Stimulated activated CD4-positive, alpha-beta T cell treated with anti-CD3 and anti-CD28 coated beads, Interleukin-15, amount 100 ng/mL, for 48 hours (primary cell): ENCODE results near the gene SHROOM1.
"Not testable (repeated sequence)": the region's sequence is repeated elsewhere in the genome, so short reads cannot be mapped to it uniquely, and the experiment has no call there.

Experiments used
- DNase-seq, 2 donors: peaks; one replicate each; pipeline ENCODE4 v3.0.0-alpha.2; 2020; ENCODE audit warnings: low read depth in 2 of 2

Gene SHROOM1

DNA sequence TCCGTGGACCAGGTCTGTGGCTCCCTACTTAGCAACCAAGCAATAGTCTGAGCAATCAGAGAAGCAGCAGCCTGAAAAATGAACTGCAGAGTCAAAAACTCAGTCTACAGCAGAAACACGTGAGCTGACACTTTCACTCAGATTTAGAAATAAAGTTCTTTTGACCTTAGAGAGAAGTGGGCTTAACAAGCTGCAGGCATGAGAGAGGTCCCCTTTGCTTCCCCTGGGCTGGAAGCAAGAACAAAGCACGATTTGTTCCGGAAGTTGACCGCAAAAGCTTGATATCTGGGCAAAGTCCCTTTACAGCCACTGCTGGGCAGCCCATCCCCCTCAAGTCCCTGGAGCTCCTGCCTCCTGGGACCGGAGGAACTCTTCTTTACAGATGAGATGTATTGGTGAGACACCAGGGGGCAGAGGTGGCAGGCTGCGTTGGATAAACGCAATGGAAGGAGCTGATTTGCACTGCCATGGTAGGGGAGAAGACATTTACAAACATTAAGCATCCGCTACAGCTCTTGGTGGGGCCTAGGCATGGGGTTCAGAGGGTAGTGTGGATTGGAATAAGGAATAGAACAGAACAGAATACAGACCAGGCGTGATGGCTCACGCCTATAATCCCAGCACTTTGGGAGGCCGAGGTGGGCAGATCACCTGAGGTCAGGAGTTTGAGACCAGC is 23.1 kb downstream of the SHROOM1 start:
- no peak for DNase-seq

DNA sequence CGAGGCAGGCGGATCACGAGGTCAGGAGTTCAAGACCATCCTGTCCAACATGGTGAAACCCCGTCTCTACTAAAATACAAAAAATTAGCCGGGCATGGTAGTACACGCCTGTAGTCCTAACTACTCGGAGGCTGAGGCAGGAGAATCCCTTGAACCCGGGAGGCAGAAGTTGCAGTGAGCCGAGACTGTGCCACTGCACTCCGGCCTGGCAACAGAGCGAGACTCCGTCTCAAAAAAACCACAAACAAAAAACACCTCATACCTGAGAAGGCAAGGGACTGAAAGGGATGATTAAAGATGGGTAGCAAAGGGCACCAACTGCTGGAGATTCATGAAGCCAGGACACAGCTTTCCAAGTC is 23.7 kb downstream of the SHROOM1 start:
- not testable (repeated sequence) for DNase-seq

DNA sequence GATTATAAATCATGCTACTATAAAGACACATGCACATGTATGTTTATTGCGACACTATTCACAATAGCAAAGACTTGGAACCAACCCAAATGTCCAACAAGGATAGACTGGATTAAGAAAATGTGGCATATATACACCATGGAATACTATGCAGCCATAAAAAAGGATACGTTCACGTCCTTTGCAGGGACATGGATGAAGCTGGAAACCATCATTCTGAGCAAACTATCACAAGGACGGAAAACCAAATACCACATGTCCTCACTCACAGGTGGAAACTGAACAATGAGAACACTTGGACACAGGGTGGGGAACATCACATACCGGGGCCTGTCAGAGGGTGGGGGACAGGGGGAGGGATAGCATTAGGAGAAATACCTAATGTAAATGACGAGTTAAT is 24.6 kb downstream of the SHROOM1 start:
- DNase-seq, result not testable (repeated sequence)

DNA sequence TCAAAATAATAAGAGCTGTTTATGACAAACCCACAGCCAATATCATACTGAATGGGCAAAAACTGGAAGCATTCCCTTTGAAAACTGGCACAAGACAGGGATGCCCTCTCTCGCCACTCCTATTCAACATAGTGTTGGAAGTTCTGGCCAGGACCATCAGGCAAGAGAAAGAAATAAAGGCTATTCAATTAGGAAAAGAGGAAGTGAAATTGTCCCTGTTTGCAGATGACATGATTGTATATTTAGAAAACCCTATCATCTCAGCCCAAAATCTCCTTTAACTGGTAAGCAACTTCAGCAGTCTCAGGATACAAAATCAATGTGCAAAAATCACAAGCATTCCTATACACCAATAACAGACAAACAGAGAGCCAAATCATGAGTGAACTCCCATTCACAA is 26.2 kb downstream of the SHROOM1 start:
- DNase-seq, result not testable (repeated sequence)

DNA sequence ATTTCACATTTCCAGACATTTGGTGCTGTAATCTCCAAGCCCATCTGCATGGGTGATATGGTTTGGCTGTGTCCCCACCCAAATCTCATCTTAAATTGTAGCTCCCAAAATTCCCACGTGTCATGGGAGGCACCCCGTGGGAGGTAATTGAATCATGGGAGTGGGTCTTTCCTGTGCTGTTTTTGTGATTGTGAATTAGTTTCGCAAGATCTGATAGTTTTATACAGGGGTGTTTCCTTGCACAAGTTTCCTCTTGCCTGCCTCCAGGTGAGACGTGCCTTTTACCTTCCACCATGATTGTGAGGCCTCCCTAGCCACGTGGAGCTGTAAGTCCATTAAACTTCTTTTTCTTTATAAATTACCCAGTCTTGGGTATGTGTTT is 27.8 kb downstream of the SHROOM1 start:
- DNase-seq, result not testable (repeated sequence)

DNA sequence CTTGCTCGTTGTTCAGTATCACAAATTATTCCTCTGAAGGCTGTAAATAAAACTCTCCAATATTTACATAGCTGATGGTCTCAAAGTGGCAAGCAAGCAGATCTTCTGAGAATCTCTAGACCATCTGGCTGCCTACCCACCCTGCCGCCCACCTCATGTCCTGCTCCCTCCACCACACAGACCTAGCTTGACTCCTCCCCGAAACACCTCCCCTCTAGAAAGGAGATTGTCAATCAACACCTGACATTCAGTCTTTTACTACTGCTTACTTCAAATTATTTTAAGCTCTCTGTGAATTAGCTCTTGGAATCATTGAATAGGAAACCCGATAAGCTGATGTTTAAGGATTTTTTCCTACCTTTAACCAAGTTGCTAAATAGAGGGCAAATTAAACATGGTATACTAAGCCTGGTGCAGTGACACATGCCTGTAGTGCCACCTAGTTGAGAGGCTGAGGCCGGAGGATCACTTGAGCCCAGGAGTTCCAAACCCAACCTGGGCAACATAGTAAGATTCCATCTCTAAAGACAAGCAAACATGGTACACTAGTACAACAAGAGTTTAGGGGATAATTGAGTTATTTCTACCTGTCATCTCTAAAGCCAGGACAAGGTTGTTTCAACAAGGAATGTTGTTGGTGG is 28.3 kb downstream of the SHROOM1 start:
- DNase-seq, result no peak

DNA sequence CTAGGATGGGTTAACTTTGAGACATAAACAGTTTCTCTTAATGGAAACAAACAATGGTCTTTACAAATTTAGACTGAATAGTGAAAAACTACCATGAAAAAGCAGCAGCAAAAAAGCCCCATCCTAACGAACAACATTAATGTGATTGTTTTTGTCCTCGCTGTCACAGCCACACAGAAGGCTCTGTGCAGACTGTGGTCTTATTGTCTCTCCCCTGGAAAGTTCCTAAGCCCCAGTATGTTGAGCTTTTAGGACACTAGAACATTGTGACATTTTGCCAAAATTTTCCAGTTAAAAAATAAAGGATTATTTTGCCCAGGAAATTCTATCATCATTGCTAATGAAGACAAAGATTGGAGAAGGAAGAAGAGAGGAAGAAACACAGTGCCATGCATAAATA is 29.9 kb downstream of the SHROOM1 start:
- no peak for DNase-seq

DNA sequence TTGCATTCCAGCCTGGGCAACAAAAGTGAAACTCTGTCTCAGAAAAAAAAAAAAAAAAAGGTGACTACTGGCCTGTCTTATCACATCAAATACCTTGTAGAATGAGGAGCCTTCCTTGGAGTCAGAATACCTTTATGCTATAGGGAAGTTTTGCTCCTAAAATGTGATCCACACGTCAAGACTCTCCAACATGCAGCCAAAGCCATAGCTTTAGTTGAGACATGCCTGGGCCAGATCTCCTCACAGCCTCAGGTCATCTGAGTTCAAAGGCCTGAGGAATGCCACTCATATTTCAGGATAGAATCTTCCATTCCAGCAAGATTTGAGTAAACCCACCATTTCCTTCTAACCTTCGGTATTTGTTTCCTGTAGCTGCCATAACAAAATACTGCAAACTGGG is 31.1 kb downstream of the SHROOM1 start:
- DNase-seq, result no peak

DNA sequence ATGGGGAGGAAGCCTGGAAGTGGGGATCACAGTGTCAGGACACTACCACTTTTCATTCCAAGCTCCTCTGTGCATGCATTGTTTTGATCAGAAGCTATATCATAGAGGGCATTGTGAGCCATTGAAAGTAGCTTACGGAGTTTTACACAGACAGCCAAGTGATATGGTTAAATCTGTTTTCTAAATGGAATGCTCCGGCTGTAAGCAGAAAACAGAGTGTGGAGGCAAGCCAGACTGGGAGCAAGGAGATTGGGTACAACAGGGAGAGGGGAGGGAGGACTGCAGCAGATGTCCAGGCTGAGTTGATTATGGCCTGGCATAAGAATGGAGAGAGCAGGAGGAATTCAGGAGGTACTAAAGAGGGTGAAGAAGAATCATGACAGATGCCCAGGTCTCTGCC is 32.8 kb downstream of the SHROOM1 start:
- no peak for DNase-seq

DNA sequence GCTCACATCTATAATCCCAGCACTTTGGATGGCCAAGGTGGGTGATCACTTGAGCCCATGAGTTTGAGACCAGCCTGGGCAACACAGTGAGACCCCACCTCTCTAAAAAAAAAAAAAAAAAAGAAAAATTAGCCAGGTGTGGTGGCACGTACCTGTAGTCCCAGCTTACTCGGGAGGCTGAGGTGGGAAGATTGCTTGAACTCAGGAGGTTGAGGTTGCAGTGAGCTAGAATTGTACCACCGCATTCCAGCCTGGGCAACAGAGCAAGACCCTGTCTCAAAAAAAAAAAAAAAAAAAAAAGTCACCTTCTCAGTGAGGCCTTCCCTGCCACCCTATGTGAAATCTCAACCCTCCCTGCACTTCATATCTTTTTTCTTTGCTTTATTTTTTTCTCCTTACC is 39.4 kb downstream of the SHROOM1 start:
- DNase-seq, result no peak

DNA sequence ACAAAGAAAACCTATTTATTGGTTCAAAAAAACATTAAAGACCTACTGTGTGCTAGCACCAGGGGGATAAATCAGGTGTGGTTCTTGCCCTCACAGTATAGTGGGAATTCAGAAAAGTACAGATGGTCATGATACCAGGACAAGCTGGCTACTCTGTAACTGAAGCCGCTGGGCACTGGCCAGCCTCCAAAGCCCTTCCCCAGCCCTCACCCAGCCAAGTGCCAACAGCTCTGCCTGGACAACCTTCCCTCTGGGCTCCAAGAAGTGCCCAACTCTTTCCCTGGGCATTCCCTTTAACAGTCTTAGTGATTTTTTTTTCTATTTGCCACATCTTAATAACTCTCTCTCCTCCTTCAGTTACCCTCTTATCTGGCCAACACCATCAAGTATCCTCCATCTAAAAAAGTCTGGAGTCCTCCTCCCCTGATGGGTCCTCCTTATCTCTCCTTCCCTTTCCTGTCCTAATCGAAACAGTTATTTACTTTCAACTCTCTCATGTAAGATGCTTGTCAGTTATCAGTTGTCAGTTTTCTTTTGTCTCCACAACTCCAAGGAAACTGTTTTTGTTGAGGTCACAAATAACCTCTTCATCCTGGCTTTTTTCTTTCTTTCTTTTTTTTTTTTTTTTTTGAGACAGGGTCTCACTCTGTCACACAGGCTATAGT is 40.1 kb downstream of the SHROOM1 start:
- no peak for DNase-seq

DNA sequence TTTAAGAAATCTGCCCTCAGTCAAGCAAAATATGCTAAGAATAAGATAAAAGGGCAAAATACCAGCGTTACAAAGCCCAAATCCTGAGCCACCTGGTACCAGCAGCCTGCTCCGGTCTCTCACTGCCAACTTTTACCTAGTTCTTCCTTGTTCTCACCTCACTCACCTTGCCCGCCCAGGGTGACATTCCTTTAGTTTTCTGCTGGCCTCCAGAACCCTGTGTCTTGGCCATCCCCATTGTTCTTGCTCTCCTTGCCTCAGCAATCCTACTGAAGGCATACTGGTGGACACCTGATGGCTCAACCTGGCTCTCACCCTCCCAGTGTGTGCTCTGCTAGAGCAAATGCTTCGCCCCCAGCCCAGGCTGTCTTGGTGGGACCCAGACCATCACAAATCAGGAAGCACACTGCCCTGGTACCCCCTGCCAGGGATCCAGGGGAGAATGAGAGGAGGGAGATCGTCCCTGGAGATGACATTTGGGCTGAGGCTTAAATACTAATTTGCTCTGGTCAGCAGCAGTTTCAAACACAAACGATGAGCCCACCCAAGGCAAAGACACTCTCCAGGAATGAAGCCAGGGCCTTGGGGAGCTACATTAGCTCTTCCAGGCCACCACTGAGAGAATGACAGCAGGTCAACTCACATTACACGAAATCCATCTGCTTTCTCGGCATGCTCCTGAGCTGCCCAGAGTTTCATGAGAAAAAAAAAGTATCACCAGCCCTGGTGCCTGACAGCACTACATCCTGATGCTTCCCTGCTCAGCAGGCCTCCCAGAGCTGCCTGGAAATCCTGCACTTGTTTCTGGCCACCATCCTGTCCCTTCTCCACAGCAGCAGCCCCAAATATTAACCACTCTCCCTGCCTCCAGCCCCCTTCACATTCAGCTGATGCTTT is 41.2 kb downstream of the SHROOM1 start:
- no peak for DNase-seq

DNA sequence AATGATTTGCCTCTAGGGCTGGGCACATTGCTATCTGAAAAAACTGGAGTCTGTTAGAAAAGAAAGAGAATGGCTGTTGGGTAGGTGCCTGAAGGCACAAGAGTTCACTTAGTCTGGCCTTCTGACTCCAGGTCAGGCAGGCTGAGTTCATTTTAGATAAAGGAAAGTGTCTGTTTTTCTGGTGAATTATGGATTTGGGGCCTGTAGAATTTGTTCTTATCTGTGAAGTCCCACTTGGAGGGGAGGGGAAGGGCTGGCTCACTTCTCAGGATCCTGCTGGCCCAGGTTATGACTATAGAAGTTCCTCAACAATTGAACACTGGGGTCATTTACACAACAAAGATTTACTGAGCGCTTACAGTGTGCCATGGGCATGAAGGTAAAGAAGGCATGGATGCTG is 41.9 kb downstream of the SHROOM1 start:
- no peak for DNase-seq

DNA sequence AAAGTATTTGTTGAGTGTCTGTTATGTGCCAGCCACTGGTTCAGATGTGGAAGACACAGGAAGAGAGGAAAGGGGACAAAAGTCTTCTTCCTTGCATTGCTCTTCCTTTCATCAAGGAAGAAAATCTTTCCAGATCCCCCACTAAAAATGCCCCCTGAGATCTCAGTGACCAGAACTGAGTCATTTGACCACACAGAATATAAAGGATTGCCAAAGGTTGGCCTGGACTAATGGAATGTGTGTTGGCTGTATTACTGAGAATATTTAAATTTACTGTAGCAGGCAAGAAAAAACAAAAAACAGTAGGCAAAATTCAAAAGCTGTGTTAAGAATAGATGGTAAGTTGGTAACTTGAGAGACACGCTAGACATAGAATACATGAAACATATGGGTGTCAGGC is 43.4 kb downstream of the SHROOM1 start:
- no peak for DNase-seq

DNA sequence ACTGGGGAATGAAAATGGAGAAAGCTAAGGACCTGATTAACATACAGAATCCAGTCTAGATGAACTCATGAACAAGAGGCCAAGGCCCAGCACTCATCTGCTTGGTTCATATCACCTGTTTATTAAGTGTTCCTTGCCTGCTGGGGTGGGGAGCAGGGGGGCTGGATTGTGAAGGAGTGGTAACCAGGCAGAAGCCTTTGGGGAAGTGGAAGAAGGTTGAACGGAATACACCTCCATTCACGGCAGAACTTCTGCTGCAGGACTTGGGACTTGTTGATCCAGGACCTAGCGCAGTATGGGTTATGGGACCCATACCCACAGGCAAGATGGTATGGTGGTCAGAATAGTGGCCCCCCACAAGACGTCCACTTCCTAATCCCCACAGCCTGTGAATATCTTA is 44.6 kb downstream of the SHROOM1 start:
- no peak for DNase-seq

DNA sequence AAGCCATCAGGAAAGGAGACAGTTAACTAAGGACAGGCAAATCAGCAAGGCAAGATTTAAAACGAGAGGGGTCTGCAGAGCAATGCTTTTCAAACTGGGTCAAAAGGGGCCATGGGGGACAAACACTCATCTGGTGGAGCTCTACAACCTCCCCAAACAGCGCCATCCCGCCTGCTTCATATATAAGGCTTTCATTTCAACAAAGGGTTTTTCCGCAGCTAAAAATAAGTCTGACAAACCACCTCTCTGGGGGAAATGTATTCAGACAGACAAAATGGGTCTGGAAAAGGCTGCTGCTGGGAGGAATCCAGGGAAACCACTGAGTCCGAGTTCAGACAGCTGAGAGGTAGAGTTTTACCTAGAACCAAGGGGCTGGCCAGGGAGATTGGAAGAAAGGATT is 45.1 kb downstream of the SHROOM1 start:
- no peak for DNase-seq

DNA sequence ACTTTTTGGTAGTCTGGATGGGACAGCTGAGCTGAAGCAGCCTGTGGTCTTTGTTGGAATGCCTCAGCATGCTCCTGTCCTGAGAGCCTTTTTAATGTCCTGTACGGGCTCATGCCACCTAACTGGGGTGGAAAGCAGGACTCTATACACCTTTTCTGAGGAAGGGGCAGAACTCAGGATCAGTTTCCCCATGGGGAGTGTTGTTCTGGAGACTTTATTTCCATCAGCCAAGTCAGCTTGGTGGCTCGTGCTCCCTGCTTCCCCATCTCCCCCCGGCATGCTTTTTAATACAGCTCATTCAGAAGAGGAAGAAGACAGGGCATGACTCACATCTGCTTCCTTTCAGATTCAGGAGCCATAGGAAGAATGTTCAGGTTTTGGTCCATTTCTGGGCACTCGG is 48.3 kb downstream of the SHROOM1 start:
- no peak for DNase-seq

DNA sequence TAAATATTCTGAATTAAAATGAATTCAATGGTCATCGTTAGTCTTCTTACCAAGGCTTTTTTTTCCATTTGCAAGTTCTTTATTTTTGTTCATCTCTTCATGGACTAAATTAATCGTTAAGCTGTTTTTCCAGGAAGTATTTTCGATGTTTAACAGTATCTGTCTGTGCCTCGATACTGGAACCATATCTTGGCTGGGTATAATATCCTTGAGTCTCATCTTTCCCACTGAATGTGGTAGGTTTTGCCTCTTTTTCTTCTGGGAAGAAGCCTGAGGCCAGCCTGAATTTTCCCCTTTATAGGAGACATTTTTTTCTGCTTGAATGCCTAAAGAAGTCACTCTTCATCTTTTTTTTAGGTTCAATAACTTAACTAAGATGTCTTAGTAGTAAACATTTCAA is 49.4 kb downstream of the SHROOM1 start:
- no peak for DNase-seq

DNA sequence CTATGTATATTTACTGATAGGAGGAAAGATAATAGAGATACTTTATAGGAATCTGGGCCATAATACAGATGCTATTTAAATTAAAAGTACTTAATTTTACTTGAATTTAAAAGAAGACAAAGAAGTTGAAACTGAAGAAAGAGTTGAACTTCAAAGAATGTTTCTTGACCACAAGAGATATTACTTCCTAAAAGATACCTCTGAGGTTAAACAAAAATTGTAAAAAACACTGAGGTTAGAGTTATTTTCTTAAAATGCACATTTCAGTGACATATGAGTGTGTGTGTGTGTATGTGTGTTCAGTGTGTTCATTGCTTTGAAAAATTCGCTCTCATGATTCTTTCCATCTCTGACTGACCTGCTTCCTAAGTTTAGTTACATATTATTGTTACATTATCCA is 49.9 kb downstream of the SHROOM1 start:
- no peak for DNase-seq

DNA sequence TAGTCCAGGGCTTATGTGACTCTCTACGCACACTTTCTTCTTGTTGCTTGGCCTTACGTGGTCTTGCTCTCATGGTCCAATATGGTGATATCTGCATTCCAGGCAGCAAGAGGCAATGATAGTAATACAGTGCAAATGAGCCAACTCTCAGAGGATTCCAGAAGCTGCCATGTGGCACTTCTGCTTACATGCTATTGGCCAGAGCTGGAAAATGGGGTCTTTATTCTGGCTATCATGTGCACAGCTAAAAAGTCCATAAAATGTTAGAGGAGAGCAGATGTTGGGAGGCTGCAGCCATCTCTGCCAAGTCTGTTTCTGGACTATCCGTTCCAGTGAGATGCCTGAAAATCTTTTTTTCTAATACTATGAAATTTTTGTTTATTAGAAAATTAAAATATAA is 50.5 kb downstream of the SHROOM1 start:
- DNase-seq, result no peak

DNA sequence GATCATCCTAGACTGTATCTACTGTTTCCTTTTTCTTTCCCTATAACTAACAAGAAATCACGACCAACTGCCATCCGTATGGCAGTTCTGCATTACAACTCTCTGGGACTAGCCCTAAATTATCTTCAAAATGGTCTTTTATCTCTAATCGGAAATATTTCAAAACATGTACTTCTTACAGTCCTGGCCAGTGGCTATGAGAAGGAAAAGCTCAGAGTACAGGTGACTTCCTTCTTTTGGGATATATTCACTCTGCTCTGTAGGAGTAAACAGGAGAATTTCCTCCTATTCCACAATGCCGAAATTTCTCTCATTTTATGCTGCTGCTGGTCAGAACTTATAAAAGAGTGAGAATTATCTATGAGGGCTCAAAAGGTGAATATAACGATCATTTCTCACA is 51.6 kb downstream of the SHROOM1 start:
- no peak for DNase-seq

DNA sequence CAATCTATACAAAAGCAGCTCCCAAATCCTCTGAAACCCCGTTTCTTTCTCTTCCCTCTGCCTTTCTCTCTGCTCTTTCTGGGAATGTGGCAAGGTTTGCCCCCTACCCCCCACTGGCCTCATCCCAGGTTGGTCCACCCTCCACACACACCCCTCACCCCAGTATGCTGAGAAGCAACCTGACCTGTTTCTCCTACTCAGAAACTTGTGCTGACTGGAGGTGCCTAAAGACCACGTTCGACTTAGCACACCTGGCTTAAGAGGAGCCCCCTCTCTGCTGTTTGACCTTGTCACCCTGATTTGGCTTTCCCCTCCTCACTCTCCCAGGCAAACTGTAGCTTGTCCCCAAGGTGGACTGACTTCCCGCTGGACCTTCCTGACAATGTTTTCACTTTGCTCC is 52.3 kb downstream of the SHROOM1 start:
- DNase-seq, result no peak
